RPMI7951 (cell line): ENCODE results near the gene ANKS1A. TPM values are rescaled to one million over a fixed set of nuclear protein-coding genes. Genes with fewer than 3 reads are reported as not detected.
A peak's percentile ranks its signal among the peaks of the same experiment; 100 is the strongest.

ENCODE experiments used
- DNase-seq: peaks from one replicate; pipeline ENCODE4 v3.0.0-alpha.2; 2012; ENCODE audit warnings: low read depth
- total RNA-seq: library from RNA; depleted of rRNA; stranded (reverse); fragments of >200 nt; shearing (Covaris generic); gene quantifications from 2 replicates; pipeline ENCODE4 v1.2.3, GENCODE V29; 2014

ANKS1A gene
- total RNA-seq, 1 experiment from 2014 or later: 7.4 TPM

DNA sequence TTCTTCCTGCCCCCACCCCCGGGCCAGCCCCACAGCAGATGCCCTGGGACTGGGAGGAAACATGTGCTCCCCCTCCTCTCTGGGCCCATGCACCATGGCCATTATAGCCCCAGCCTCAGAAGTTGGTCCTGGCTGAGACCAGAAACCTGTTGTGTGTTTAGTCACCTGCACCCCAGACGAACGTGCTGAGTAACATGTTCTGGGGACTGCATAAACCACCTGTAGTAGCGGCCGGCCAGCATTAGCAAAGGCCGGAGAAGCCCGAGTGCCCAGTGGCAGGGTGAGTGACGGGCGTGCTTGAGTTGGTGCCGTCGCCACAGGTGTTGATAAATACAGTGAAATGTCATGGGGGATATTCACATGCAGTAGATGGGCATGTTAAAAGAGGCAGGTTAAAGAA is 178.2 kb downstream of the ANKS1A start:
- DNase-seq: no peak

DNA sequence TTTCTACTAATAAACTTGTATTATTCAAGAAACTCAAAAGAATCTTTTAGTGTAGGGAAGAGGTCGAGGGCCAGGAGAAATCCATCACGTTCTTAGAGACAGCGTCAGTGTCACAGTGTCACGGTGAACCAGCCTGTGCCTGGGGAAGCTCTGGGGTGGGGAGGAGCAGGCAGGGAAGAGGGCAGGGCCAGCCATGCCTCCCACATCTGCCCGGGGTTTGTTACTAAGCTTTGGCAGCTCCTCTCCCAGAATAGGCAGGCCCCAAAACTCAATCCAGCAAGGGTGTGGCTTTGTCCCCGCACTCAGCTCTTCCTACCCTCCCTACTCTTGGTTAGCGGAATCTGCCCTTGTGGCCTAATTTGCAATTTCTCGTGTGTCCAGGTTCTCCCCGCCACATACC is 179.2 kb downstream of the ANKS1A start:
- DNase-seq: no peak

DNA sequence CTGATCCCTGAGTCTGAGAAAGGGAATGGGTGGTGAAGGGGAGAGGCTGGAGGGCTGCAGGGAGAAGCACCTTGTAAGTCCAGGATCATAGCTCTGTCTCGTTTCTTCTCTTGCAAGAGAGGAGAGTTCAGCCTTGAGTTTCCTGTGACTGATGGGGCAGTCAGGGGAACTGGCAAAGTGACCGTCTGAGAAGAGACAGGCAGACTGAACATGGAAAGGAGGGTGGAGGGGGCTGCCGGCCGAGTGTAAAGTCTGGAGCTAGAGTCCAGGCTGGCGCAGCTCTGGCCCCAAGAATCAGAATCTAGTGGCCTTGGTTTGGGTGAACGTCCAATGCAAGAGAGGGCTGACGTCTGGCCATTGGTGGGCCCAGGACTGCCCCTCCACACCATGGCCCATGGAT is 179.6 kb downstream of the ANKS1A start:
- DNase-seq: no peak

DNA sequence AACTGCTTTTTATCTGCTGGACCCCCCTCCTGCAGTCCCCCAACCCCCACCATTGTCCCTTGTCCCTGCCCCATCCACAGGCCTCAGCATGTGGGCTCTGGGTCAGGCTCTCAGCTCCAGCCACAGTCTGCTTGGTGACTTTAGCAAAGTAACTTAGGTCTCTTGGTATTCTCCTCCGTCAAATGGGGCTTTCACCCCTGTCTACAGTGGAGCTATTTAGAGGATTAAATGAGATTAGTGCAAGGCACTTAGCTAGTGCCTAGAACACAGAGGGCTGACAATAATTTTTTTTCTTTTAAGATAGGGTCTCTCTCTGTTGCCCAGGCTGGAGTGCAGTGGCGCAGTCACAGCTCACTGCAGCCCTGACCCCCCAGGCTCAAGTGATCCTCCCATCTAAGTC is 180.2 kb downstream of the ANKS1A start:
- no peak for DNase-seq

DNA sequence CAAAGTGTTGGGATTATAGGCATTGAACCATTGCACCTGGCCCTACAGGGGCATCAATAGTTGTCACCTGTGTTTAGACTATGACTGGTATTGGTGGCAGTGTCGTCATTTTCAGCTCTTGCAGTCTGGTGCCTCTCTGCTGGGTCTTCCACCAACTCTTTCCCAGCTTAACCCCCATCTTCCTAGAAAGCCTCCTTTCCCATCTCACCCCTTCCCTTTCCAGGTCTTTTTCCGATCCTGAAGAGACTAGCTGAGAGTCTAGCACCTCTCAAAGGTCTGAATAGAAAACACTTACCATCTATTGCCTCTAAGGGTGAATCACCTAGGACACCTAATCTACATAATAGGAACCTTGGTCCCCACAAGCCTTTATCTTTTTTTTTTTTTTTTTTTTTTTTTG is 181.1 kb downstream of the ANKS1A start:
- no peak for DNase-seq

DNA sequence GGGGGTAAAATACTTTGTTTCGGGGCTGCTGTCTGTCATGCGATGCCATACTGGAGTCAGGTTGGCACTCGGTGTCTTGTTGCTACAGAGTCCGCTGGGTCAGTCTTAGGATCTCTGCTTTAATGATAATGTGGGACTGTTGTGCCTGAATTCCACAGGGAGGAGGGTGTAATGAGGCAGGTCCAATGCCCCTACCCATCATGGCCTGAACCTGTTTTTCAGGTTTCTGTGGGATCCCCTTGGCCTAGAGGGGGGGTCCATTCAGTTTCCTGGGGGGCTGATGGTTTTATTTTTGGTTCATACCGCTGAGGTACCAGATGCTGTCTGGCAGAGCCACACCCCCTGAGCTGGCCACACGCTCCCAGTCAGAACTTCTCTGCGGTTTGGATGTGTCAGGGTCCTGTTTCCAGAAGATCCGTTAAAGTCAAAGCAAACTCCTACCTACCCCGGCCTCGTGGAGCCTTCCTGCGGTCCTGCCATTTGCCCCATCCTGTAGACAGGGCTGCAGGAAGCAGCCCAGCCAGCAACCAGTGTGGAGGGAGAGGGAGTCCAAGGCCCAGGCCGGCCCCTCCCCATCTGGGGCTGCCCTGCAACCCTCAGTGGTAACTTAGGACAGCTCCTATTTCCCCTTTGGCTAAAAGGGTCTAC is 182.4 kb downstream of the ANKS1A start:
- DNase-seq: peak; percentile 26

DNA sequence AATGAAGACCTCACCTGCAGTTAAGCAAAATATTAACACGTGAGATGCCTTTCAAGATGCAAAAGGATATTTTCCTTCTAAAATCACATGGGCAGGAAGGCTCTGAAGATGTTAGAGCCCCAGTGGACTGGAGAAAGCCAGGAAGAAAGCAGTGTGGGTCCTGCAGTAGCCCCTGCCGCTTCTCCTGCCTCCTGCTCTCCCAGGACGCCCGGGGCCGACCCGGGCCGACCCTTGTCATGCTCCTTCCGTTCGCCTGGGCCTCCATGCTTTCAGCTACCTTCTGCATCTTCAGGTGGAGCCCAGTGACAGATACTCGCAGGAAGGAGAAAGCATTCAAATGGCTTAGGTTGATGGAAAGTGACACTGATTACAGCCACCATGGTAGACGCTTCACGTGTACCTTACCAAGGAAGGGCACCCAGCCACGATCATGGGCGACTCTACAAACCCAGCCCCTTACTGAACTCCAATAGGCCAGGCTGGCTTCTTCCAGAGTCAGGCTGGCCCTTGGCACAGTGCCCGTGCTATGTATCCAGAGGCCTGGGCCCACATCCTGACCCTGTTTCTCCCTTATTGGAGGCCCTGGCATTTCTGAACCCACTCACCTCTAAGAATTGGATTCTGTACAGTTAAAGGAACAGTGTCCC is 183.1 kb downstream of the ANKS1A start:
- no peak for DNase-seq

DNA sequence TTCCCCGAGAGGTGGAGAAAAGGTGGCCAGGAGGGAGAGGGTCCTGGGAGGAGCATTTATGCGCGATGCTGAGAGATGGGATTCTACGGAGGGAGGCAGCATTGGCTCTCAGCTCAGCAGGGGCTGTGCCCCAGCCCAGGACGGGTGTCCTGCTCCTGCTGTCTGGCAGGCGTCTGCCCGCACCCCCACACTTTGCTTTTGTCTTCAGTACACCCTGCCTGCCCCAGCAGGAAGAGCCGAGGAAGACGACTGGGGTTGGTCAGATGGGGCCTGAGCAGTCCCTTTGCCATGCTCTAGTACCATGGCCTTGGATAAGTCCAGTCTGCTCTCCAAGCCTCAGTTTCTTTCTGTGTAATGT is 183.6 kb downstream of the ANKS1A start:
- no peak for DNase-seq

DNA sequence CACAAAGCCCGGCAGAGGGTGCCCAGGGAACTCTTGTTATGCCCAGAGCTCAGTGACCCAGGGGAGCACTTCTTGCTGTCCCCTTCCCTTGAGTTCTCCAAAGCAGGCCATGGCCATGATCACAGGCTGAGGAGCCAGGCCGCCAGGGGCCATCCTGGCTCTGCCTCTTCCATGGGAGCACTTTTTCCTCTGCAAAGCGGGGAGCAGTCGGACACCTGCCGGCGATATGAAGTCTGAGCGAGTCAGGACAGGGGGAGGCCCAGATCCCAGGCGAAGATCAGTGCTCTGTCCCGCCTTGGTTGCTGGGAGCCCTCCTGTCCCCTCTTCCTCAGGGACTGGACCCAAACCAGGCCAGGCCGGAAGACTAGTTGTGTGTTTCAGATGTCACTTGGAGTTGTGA is 184.2 kb downstream of the ANKS1A start:
- DNase-seq: no peak

DNA sequence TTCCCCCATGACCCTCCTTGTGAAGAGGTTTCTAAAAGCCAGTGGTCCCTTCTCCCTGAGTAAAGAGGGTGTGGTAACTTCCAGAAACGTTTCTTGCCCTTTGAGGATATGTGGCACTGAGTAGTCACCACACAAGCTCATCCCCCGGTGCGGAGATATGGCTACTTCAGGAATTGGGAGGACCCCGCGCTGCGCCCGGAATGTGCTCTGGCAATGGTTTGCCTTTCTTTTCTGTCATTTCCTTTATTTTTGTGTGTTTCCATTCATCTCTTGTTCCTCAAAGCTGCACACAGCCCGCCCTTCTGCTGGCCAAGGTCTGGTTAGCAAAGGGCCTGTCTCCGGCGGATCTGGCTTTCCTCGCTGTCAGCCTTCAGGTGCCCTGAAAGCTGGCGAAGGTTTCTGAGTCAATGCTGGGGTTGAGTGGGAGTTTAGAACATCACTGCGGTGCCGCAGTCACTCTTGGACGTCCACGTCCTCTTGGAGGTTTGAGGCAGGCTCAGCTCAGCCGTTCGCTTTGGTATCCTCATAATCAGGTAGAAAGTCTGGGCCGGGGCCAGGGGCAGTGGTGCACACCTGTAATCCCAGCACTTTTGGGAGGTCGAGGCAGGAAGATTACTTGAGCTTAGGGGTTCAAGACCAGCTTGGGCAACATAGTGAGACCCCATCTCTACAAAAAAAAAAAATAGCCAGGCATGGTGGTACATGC is 184.9 kb downstream of the ANKS1A start:
- no peak for DNase-seq

DNA sequence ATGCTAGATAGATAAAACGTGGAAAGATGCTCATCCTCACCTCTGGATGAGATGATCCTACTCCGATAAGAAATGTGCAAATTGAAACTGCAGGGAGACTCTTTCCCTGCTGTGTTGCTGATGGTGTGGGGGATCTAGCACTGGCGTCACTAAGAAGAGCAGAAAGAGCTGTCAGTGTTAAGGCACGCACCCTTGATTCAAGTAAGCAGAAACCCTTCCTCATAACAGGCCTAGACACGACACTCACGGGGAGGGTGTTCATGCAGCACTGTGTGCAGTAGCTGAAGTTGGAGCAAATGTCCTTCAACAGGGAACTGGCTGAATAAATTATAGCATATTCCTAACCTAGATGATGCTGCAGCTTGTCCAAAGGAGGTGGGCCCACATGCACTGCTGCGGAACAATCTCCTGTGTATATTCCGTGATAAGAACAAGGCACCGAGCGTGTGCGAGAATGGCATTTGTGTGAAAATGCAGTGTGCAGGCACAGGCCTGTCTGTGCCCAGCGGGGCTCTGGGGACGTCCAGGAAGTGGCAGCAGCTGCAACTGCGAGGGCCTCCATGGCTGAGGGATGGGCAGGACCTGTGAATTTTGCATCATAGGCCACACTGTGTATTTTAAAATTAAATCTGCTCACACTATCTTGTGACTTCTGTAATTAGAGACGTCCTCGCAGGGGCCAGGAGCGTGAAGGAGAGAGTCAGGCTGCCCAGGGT is 188.1 kb downstream of the ANKS1A start:
- no peak for DNase-seq

DNA sequence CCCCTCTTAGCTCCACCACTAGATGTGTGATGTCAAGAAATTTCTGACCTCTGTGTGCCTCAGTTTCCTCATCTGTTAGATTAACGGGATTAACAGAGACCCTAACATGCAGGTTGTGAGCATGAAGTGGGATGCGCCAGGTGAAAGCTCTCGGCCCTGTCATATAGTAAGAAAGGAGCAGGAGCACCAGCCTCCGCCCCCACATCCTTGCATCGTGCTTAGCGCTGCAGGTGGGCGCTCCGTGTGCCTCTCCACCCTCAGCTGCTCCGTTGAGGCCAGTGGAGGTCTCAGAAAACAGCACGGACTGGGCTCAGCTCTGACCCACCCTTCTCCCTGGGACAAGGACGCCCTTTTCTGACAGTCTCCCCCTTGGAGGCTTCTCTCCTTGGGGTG is 188.7 kb downstream of the ANKS1A start:
- no peak for DNase-seq

DNA sequence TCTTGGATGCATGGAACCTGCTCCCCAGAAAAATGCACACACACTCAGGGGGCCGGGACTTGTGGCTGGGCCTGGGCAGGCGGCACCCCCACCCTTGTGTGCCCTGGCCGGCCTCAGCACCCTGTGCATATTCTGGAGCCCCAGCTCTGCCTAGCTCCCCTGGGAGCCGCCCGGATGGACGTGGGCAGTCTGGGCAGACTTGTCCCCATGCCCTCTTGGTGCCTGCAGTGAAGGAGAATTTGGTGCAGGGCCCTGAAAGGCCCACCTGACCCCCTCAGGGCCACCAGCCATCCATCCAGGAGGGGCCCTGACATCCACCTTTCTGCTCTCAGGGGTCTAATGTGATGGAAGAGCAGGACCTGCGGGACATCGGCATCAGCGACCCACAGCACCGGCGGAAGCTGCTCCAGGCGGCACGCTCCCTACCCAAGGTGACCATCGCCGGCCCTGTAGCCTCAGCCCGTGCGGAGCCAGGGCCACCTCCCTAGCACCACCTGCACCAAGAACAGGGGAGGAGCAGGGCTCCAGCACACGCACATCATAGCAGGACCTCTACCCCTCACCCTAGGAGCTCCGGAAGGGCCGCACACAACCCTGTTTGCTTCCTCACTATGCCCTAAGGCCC is 189.3 kb downstream of the ANKS1A start:
- DNase-seq: no peak

DNA sequence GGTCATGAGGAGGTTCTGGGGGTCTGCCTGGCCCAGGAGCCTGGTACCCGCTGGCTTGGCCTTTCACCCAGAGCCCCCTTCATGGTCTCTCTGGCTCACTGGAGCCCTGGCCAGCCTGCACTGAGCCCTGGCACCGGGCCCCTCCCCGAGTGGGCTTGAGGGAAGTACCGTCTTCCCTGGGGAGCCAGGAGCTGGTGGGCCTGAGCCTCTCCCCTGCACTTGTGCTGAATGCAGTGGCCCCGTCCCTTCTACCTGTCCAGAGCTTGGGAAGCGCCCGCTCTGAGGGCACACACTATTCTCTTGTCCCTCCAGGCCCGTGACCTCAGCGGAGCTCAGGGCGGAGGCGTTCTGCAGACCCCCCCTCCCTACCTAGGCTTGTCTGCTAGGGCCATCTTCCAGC is 189.8 kb downstream of the ANKS1A start:
- no peak for DNase-seq

DNA sequence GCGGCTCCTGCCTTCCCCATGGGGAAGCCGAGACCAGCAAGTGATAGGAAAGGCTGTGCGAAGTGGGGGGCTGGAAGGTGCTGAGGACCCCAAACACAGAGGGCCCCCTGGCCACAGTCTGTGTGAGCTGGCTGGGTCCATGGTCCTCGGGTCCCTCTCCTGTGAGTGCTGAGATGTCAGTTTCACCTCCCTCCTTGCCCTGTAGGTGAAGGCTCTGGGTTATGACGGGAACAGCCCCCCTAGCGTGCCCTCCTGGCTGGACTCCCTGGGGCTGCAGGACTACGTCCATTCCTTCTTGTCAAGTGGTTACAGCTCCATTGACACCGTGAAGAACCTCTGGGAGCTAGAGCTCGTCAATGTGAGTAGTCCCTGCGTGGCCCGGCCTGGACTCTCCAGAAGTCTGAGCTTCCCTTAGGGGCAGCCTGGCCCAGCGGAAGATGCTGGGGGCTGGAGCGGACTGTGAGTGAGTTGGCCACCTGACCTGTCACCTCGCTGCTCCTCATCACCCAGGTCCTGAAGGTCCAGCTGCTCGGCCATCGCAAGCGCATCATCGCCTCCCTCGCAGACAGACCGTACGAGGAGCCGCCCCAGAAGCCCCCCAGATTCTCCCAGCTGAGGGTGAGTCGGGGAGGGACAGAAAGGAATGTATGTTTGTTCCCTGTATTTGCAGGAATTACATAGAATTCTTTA is 190.4 kb downstream of the ANKS1A start:
- DNase-seq: no peak

DNA sequence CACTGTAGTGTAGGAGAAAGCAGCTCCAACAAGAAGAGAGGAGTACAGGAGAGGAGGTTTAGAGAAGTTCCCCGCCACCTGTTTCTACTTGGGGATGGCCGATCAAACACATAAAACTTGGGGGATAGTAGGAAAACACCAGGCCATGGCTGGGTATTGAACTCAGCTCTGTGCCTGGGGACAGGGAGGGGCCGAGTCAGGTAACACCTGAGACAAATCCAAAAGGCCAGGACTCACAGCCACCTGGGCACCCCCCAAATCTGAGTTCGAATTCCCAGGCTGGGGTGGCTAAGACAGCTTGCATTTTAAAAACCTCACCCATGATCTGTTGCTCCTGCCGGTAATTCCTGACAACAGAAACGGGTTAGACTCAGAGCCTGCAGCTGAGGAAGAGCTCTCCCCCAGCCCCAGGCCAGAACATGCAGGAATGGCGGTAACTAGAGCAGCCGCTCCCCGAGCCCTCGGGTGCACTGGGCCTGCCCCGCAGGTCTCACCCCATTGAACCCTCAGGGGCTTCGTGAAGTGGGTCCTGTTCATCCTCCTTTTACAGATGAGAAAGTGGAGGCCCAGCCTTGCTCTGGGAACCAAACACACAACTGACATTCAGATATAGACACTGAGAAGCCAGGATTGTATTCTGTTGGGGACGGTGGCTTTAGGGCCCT is 191.1 kb downstream of the ANKS1A start:
- DNase-seq: no peak

DNA sequence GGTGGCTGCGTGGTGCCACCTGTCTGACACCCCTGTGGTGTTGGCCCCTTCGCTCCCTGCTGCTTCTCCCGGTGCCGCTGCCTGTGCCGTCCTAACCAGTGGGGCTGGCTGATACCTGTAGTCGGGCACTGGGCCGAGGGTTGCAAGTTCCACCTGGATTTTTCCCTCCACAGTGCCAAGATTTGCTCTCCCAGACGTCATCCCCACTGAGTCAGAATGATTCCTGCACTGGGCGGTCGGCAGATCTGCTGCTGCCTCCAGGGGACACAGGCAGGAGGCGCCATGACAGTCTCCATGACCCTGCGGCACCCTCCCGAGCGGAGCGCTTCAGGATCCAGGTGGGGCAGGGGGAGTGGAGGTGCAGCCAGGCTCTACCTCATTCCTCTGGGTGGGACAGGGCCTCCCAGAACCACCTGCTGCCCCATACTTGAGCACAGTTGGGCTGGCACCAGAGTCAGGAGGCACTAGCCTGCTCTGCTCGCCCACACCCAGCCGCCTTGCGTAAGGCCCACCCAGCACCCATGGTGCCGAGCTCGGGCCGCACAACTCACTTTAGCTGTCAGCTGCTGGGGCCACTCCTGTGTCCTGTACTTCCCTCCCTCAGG is 191.9 kb downstream of the ANKS1A start:
- DNase-seq: no peak

DNA sequence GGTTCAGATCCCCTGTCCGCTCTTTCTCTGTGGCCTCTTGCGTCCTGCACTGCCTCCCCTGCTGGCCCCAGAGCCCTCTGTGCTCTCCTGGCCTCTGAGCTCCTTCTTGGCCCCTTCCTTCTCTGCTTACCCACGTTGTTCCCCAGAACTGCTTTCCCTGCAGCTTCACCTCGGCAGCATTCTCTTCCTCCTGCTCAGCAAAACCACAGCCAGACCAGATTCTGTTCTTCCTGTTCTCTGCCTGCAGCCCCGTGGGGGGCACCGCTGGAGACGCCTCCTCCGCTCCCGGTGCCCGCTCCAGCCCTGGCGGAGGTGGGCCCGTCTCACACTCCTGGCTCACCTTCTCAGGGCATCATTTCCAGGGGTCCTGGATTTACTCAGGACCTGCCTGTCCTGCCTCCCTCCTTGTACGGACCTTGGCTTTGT is 192.4 kb downstream of the ANKS1A start:
- no peak for DNase-seq

DNA sequence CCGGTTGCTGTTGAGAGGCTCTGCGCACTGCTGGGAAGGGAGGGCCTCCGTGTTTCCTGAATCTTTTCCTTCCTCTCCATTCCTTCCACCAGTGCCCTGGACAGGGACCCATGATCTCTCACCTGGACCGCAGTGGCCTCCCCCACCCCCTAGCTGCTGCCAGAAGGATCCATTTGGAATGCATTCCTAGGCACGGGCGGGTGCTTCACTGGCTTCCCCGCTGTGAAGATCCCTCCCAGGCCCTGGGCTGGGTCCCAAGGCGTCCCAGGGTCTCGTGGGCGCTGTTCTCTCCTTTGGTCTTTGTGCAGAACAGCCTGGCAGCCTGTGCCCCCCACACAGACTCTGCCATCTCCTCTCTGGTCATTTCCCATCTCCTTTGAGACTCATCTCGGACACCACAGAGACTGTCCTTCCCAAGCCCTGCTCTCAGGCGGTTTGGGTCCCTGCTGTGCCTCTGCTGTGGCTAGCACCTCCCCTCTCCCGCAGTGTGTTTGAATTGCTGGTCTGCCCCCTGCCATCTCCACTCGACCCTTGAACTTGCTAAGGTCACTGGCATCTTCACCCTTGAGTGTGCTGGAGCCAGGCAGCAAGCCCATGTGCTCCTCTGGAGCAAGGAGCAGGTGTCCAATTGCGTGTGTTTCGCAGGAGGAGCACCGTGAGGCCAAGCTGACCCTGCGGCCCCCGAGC is 193.1 kb downstream of the ANKS1A start:
- no peak for DNase-seq
